Lower leg skin (tissue), 3 donors: ENCODE data around the gene IL17B.

Experiments
- POLR2A ChIP-seq, 2 donors: fragments of 450-650 bp; IDR thresholded peaks; one replicate each; pipeline ENCODE4 v1.6.1; 2016 to 2017; ENCODE audit warnings: antibody characterized with exemption in 2 of 2, mild to moderate bottlenecking in 1 of 2, moderate library complexity in 1 of 2
- TF ChIP-seq, protein P1 (sequence below), 3 donors: fragments of 450-650 bp; IDR thresholded peaks; one replicate each; pipeline ENCODE4 v1.5.1; 2016; ENCODE audit warnings: antibody characterized with exemption in 3 of 3, mild to moderate bottlenecking in 3 of 3, moderate library complexity in 2 of 3

GRCh38 chr5:149410071-149410470 lies 31.0 kb upstream of the IL17B start:
- TF ChIP-seq, protein P1, sequence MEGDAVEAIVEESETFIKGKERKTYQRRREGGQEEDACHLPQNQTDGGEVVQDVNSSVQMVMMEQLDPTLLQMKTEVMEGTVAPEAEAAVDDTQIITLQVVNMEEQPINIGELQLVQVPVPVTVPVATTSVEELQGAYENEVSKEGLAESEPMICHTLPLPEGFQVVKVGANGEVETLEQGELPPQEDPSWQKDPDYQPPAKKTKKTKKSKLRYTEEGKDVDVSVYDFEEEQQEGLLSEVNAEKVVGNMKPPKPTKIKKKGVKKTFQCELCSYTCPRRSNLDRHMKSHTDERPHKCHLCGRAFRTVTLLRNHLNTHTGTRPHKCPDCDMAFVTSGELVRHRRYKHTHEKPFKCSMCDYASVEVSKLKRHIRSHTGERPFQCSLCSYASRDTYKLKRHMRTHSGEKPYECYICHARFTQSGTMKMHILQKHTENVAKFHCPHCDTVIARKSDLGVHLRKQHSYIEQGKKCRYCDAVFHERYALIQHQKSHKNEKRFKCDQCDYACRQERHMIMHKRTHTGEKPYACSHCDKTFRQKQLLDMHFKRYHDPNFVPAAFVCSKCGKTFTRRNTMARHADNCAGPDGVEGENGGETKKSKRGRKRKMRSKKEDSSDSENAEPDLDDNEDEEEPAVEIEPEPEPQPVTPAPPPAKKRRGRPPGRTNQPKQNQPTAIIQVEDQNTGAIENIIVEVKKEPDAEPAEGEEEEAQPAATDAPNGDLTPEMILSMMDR (IDR thresholded peaks at IDR 0.05) = no peak
- no peak for TF ChIP-seq POLR2A (IDR thresholded peaks at IDR 0.05)
